BJ (cell line): ENCODE data around the gene BBIP1. TPM values are rescaled to one million over a fixed set of nuclear protein-coding genes. Genes with fewer than 3 reads are reported as not detected.

Source experiments
- CTCF ChIA-PET: fragments of 350-600 bp; formaldehyde crosslinking; extraction: SDS; loops from one replicate; lab custom pipeline; 2021; ENCODE audit warnings: antibody characterized with exemption, inconsistent platforms; lab: Yijun Ruan, JAX
- POLR2A ChIA-PET: fragments of 300-600 bp; sonication (Branson Sonifier 250); formaldehyde crosslinking; extraction: SDS; loops from one replicate; lab custom pipeline; 2021; ENCODE audit warnings: antibody characterized with exemption; lab: Charles Lee
- DNase-seq: peaks from one replicate; pipeline ENCODE4 v3.0.0-alpha.2; 2011; ENCODE audit warnings: low read depth
- H3K27me3 ChIP-seq: 2 replicates; pipeline ENCODE4 v1.6.0; 2011; ENCODE audit warnings: low read length; ENCODE audit not compliant: control insufficient read depth, insufficient read depth
- H3K36me3 ChIP-seq: 2 replicates; pipeline ENCODE4 v1.5.1; 2011; ENCODE audit warnings: low read length; ENCODE audit not compliant: control insufficient read depth, insufficient read depth
- H3K4me3 ChIP-seq: 2 replicates; pipeline ENCODE4 v1.5.1; 2011; ENCODE audit warnings: low read depth, mild to moderate bottlenecking, control low read depth, low read length
- CTCF ChIP-seq: IDR thresholded peaks from 2 replicates; pipeline ENCODE4 v1.5.1; 2011; ENCODE audit warnings: low read depth, mild to moderate bottlenecking, control low read depth, inconsistent platforms, low read length, moderate library complexity; ENCODE audit not compliant: insufficient read depth
- polyA plus RNA-seq: library from polyadenylated mRNA; depleted of rRNA; stranded (reverse); fragments of >200 nt; gene quantifications from 2 replicates; pipeline ENCODE4 v1.2.3, GENCODE V29; 2011

BBIP1 gene
- polyA plus RNA-seq, 1 experiment = 11.0 TPM

DNA sequence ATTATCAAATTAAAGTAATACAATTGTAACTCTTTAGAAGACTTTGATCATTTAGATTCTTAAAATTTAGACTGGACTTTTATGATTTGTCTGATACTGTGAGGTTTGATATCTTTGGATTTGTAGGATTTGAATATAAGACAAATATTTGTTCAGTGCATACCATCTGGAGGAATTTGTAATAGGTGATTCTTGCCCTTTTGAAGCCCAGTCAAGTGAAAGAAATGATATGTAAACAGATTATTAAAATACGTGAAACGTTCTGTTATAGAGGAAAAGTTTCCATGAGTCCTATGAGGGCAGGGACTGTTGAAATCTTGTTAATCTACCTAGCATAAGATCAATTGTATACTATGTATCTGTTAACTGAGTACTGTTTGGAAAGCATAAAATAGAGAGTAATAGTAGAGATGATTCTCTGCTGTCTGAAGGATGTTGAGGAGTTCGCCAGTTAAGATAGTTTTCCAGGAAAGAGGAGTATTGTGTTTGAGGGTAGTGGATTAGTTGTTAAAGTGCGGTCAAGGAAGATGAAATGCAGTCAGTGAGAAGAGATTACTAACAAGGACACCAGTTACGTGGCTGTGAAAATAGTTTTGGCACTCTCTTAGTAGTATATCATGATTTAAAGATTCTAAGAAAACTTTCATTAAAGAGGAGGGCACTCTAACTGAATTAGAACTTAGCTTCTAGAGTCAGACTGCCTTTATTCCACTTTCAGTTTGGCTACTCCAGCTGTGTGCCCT is 32.9 kb downstream of the BBIP1 start:
- TF ChIP-seq CTCF = no peak
- no peaks in the 10 kb centered on the region for H3K27me3 ChIP-seq
- no peak overlapping the region for H3K4me3 ChIP-seq
- ChIA-PET POLR2A (no interaction called here), CTCF (interaction anchor here (1.3 kb wide), 1 partner anchor 11 kb away, joined by 5 read pairs; no protein-coding TSS in a partner anchor)
- H3K36me3 ChIP-seq = peaks cover 6% of the 10 kb centered on the region
- no peak for DNase-seq

GRCh38 chr10:110883924-110884323 is 35.1 kb downstream of the BBIP1 start:
- no peak overlapping the region for H3K4me3 ChIP-seq
- H3K36me3 ChIP-seq = peaks cover 6% of the 10 kb centered on the region
- no peaks in the 10 kb centered on the region for H3K27me3 ChIP-seq
- CTCF ChIA-PET = interaction anchor here (1.1 kb wide), 2 partner anchors 81 to 143 kb away, joined by 3 read pairs; no protein-coding TSS in a partner anchor
- no peak for DNase-seq
- POLR2A ChIA-PET = no interaction called here
- TF ChIP-seq CTCF = no peak

DNA sequence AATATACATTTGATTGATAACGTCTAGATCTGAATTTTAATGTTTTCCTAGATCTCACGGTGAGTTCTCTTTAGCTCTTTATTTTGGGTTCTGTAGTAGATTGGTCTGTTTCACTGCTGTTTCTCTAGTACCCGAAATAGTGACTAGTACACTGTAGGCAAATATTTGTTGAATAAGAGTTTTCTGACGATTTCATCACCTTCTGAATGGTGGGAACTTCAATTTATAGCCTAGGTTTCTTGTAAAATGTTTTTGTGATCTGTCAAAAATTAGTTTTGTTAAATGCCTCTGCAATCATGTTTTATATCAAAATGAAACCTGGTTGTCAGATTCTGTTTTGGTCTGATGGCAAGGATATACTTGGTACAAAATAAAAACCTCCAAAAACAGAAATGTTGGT is 37.1 kb downstream of the BBIP1 start:
- DNase-seq = no peak
- no peak for TF ChIP-seq CTCF
- POLR2A ChIA-PET = no interaction called here
- no peak overlapping the region for H3K4me3 ChIP-seq
- peaks cover 5% of the 10 kb centered on the region for H3K36me3 ChIP-seq
- H3K27me3 ChIP-seq = no peaks in the 10 kb centered on the region
- CTCF ChIA-PET = interaction anchor here (1.0 to 1.7 kb wide), 5 partner anchors 9 to 79 kb away, joined by 3 to 7 read pairs (median 4); no protein-coding TSS in a partner anchor

DNA sequence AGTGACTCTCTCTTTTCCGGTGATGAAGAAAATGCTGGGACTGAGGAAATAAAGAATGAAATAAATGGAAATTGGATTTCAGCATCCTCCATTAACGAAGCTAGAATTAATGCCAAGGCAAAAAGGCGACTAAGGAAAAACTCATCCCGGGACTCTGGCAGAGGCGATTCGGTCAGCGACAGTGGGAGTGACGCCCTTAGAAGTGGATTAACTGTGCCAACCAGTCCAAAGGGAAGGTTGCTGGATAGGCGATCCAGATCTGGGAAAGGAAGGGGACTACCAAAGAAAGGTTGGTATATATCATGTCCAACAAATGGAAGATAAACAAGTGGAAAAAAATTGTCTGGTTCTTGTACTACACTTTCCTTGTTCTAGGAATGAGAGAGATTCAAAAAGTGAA is 37.7 kb downstream of the BBIP1 start:
- ChIA-PET POLR2A (no interaction called here), CTCF (interaction anchor here (1.7 kb wide), 1 partner anchor 78 kb away, joined by 7 read pairs; no protein-coding TSS in a partner anchor)
- Histone ChIP-seq H3K27me3 (no peaks in the 10 kb centered on the region), H3K4me3 (no peak overlapping the region), H3K36me3 (peaks cover 5% of the 10 kb centered on the region)
- no peak for TF ChIP-seq CTCF
- no peak for DNase-seq

DNA sequence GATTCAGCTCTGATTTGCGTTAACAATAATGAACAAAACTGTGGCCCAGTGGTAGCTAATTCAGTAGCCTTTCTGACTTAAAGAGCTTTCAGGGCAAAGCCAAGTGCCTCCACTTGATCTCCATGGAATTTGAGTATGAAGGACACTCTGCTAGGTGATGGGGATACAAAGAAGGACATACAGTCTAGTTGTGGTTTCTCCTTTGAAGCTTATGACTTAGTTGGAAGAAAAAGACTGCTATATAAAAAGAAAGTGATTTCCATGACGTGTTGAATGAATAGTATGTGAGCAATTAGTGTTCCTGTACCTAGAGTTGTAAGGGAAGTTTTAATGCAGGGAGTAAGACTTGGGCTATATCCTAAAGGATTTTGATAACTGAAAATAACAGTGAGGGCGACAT is 39.0 kb downstream of the BBIP1 start:
- ChIA-PET CTCF (interaction anchor here (1.7 to 1.8 kb wide), 2 partner anchors 76 kb away, joined by 4 to 7 read pairs; no protein-coding TSS in a partner anchor), POLR2A (no interaction called here)
- Histone ChIP-seq H3K36me3 (peaks cover 5% of the 10 kb centered on the region), H3K4me3 (no peak overlapping the region), H3K27me3 (no peaks in the 10 kb centered on the region)
- no peak for TF ChIP-seq CTCF
- DNase-seq = no peak
